HepG2 (cell line): ENCODE data around the gene PRMT7. TPM values are rescaled to one million over a fixed set of nuclear protein-coding genes. Genes with fewer than 3 reads are reported as not detected.

Source experiments
- ATF1 ChIP-seq: IDR thresholded peaks from 2 replicates; pipeline ENCODE4 v1.6.1; 2016; ENCODE audit warnings: mild to moderate bottlenecking, control low read depth
- ATF5 ChIP-seq: sonication (generic); formaldehyde crosslinking; IDR thresholded peaks from 2 replicates; pipeline ENCODE4 v1.4.0; 2020; ENCODE audit warnings: mild to moderate bottlenecking, low read depth, missing genetic modification reagents
- GLMP ChIP-seq: sonication (generic); formaldehyde crosslinking; IDR thresholded peaks from 2 replicates; pipeline ENCODE4 v1.9.0; 2021; ENCODE audit warnings: missing genetic modification reagents, mild to moderate bottlenecking, borderline replicate concordance
- GRHL1 ChIP-seq: sonication (generic); formaldehyde crosslinking; conservative IDR thresholded peaks from 2 replicates; pipeline ENCODE4 v1.8.0; 2022; ENCODE audit warnings: missing genetic modification reagents
- HNF1A ChIP-seq, 2 experiments: sonication (generic) in 1 of 2; formaldehyde crosslinking in 1 of 2; IDR thresholded peaks; 2 replicates each; pipeline versions ENCODE4 v1.4.0 to v1.6.1; 2016 to 2020; ENCODE audit warnings: borderline replicate concordance in 1 of 2, low read depth in 1 of 2, mild to moderate bottlenecking in 1 of 2, missing genetic modification reagents in 1 of 2
- HOXA3 ChIP-seq: sonication (generic); formaldehyde crosslinking; IDR thresholded peaks from 2 replicates; pipeline ENCODE4 v1.5.0; 2020; ENCODE audit warnings: missing genetic modification reagents
- KLF13 ChIP-seq: sonication (generic); formaldehyde crosslinking; IDR thresholded peaks from 2 replicates; pipeline ENCODE4 v1.4.0; 2020; ENCODE audit warnings: mild to moderate bottlenecking, missing genetic modification reagents
- MAFG ChIP-seq: sonication (generic); formaldehyde crosslinking; IDR thresholded peaks from 2 replicates; pipeline ENCODE4 v1.5.1; 2020; ENCODE audit warnings: mild to moderate bottlenecking, missing genetic modification reagents
- NFKBIZ ChIP-seq: IDR thresholded peaks from 2 replicates; pipeline ENCODE4 v1.6.1; 2018; ENCODE audit warnings: missing genetic modification reagents, missing compliant biosample characterization
- NR2F6 ChIP-seq, 2 experiments: IDR thresholded peaks; 2 replicates each; pipeline ENCODE4 v1.6.1; 2016; ENCODE audit warnings: antibody characterized with exemption in 1 of 2, mild to moderate bottlenecking in 1 of 2
- RBM22 ChIP-seq: fragments of 200-400 bp; formaldehyde crosslinking; optimal IDR thresholded peaks from 2 replicates; pipeline ENCODE3; 2017; ENCODE audit warnings: mild to moderate bottlenecking, low read length, moderate library complexity
- TAF1 ChIP-seq: sonication (generic); formaldehyde crosslinking; IDR thresholded peaks from 2 replicates; pipeline ENCODE4 v1.4.0; 2020; ENCODE audit warnings: missing genetic modification reagents
- ZNF264 ChIP-seq: sonication (generic); formaldehyde crosslinking; IDR thresholded peaks from 2 replicates; pipeline ENCODE4 v1.4.0; 2020; ENCODE audit warnings: missing genetic modification reagents
- ZNF782 ChIP-seq: sonication (generic); formaldehyde crosslinking; IDR thresholded peaks from 2 replicates; pipeline ENCODE4 v1.4.0; 2020; ENCODE audit warnings: missing genetic modification reagents, mild to moderate bottlenecking, borderline replicate concordance
- ZNF790 ChIP-seq: sonication (generic); formaldehyde crosslinking; IDR thresholded peaks from 2 replicates; pipeline ENCODE4 v1.8.0; 2022; ENCODE audit warnings: missing genetic modification reagents, mild to moderate bottlenecking, borderline replicate concordance
- polyA plus RNA-seq, 8 experiments: library from polyadenylated mRNA; depleted of rRNA in 3 of 8; stranded (reverse) in 7 of 8; unstranded in 1 of 8; fragments of >200 nt; fragmentation: Illumina TruSeq in 4 of 8; extraction: Trizol in 4 of 8; gene quantifications; 2 replicates each; pipeline versions ENCODE4 v1.2.1 to v1.2.3, GENCODE V29; 2011 to 2016; ENCODE audit warnings: low read depth in 4 of 8, missing spikeins in 1 of 8, mixed read lengths in 1 of 8; ENCODE audit not compliant: insufficient read depth in 1 of 8
- total RNA-seq, 5 experiments: library from RNA; depleted of rRNA; stranded (reverse); fragments of >200 nt; fragmentation: Illumina TruSeq; extraction: Trizol; gene quantifications; 2 replicates each; pipeline ENCODE4 v1.2.3, GENCODE V29; 2016; ENCODE audit warnings: low read depth in 1 of 5
- TF ChIP-seq, protein P1 (sequence below): sonication (generic); formaldehyde crosslinking; IDR thresholded peaks from 2 replicates; pipeline ENCODE4 v1.8.0; 2022; ENCODE audit warnings: mild to moderate bottlenecking, missing genetic modification reagents
- TF ChIP-seq, protein P2 (sequence below): sonication (generic); formaldehyde crosslinking; conservative IDR thresholded peaks from 2 replicates; pipeline ENCODE4 v1.8.0; 2022; ENCODE audit warnings: mild to moderate bottlenecking, moderate library complexity, missing genetic modification reagents

The PRMT7 gene
- total and polyA plus RNA-seq, 2 of the 13 experiments (the other 11 are each of a cell fraction or from before 2014, with no cell fraction given) = 47.5 to 55.0 TPM

DNA sequence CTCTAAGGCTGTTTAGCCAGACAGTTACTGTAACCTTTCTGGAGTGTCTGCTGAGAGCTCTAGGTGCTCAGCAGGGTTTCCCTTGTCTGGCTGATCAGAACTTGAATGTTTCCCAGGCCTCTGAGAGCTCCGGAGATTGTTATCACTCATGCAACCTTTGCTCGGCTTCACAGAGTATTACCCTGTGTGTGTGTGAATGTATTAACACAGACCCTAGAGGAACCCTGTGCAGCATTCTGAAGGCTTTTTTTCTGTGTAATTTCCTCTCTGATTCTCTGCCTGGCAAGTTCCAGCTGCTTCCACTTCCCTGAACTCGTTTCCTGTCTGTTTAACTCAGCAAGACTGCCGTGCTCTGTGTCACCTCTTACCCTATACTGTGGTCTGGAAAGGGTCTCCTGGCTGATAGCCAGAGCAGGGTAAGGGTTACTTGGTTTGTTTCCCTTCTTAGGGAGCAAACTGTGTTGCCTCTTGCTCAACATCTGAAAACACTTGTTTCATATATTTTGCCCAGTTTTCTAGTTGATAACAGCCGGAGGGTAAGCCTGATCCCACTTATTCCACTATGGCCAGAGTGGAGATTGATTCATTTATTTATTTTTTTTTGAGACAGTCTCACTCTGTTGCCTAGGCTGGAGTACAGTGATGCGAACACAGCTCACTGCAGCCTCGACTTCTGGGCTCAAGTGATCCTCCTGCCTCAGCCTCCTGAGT lies 21.7 kb downstream of the PRMT7 start (continued):
- TF ChIP-seq ATF5 (CRISPR knock-in tag) = no peak
- no peak for TF ChIP-seq MAFG (CRISPR knock-in tag)
- no peak for TF ChIP-seq ATF1 (CRISPR knock-in tag)
- no peak; the same call in 1 of the 2 replicates for TF ChIP-seq HOXA3 (CRISPR knock-in tag)
- TF ChIP-seq ZNF264 (CRISPR knock-in tag) = peak; percentile 70; the same call in 1 of the 2 replicates
- peak; percentile 12; the same call in 1 of the 2 replicates for TF ChIP-seq NR2F6 (IDR thresholded peaks at IDR 0.05)
- TF ChIP-seq NR2F6 (CRISPR knock-in tag; IDR thresholded peaks at IDR 0.05) = no peak; the same call in 1 of the 2 replicates
- no peak for TF ChIP-seq TAF1 (CRISPR knock-in tag)
- TF ChIP-seq KLF13 (CRISPR knock-in tag) = no peak
- no peak for TF ChIP-seq NFKBIZ (CRISPR knock-in tag)
- TF ChIP-seq, protein P1, sequence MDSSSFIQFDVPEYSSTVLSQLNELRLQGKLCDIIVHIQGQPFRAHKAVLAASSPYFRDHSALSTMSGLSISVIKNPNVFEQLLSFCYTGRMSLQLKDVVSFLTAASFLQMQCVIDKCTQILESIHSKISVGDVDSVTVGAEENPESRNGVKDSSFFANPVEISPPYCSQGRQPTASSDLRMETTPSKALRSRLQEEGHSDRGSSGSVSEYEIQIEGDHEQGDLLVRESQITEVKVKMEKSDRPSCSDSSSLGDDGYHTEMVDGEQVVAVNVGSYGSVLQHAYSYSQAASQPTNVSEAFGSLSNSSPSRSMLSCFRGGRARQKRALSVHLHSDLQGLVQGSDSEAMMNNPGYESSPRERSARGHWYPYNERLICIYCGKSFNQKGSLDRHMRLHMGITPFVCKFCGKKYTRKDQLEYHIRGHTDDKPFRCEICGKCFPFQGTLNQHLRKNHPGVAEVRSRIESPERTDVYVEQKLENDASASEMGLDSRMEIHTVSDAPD (CRISPR knock-in tag) = no peak
- 0 out of 2 replicates have a peak, but pooled peaks have one; percentile 8 for TF ChIP-seq HNF1A (IDR thresholded peaks at IDR 0.05; ENCODE audit: low read depth)
- no peak for TF ChIP-seq HNF1A (CRISPR knock-in tag; IDR thresholded peaks at IDR 0.05; ENCODE audit: borderline replicate concordance)
- TF ChIP-seq GLMP (CRISPR knock-in tag) = no peak
- TF ChIP-seq ZNF782 (CRISPR knock-in tag) = no peak
- TF ChIP-seq, protein P2, sequence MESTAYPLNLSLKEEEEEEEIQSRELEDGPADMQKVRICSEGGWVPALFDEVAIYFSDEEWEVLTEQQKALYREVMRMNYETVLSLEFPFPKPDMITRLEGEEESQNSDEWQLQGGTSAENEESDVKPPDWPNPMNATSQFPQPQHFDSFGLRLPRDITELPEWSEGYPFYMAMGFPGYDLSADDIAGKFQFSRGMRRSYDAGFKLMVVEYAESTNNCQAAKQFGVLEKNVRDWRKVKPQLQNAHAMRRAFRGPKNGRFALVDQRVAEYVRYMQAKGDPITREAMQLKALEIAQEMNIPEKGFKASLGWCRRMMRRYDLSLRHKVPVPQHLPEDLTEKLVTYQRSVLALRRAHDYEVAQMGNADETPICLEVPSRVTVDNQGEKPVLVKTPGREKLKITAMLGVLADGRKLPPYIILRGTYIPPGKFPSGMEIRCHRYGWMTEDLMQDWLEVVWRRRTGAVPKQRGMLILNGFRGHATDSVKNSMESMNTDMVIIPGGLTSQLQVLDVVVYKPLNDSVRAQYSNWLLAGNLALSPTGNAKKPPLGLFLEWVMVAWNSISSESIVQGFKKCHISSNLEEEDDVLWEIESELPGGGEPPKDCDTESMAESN (CRISPR knock-in tag) = no peak
- no peak for TF ChIP-seq ZNF790
- TF ChIP-seq GRHL1 (CRISPR knock-in tag) = no peak
- no peak for TF ChIP-seq RBM22
